ENCODE data around the gene NPRL2. TPM values are rescaled to one million over a fixed set of nuclear protein-coding genes. Genes with fewer than 3 reads are reported as not detected.

Gene NPRL2
- total RNA-seq, 1 donor from 2014 or later = 23.3 TPM

- Mint-ChIP-seq H3K36me3 (no peaks in the 10 kb centered on the region), H3K27me3 (ENCODE audit: low read depth) (peaks cover 2% of the 10 kb centered on the region), H3K4me1 (peaks cover 44% of the 10 kb centered on the region), H3K27ac (peak overlapping the region; percentile 96), H3K4me3 (peak overlapping the region; percentile 97), H3K9me3 (no peaks in the 10 kb centered on the region)
- no peak for DNase-seq (ENCODE audit: low spot score in 2 of 2, unreplicated experiment in 2 of 2)
- TF ChIP-seq, protein P1, sequence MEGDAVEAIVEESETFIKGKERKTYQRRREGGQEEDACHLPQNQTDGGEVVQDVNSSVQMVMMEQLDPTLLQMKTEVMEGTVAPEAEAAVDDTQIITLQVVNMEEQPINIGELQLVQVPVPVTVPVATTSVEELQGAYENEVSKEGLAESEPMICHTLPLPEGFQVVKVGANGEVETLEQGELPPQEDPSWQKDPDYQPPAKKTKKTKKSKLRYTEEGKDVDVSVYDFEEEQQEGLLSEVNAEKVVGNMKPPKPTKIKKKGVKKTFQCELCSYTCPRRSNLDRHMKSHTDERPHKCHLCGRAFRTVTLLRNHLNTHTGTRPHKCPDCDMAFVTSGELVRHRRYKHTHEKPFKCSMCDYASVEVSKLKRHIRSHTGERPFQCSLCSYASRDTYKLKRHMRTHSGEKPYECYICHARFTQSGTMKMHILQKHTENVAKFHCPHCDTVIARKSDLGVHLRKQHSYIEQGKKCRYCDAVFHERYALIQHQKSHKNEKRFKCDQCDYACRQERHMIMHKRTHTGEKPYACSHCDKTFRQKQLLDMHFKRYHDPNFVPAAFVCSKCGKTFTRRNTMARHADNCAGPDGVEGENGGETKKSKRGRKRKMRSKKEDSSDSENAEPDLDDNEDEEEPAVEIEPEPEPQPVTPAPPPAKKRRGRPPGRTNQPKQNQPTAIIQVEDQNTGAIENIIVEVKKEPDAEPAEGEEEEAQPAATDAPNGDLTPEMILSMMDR (IDR thresholded peaks at IDR 0.05; ENCODE audit: unreplicated experiment) = no peak
These were observed 9.2 kb upstream of the NPRL2 start for GRCh38 chr3:50359760-50360110.

- TF ChIP-seq, protein P1 (IDR thresholded peaks at IDR 0.05; ENCODE audit: unreplicated experiment) = no peak
- Mint-ChIP-seq H3K27ac (peak within 1 kb of the TSS; percentile 96), H3K27me3 (ENCODE audit: low read depth) (peaks cover 2% of the 10 kb centered on the region), H3K36me3 (no peaks in the 10 kb centered on the region), H3K4me3 (peak within 1 kb of the TSS; percentile 97), H3K4me1 (peaks cover 38% of the 10 kb centered on the region), H3K9me3 (no peaks in the 10 kb centered on the region)
- DNase-seq (ENCODE audit: low spot score in 2 of 2, unreplicated experiment in 2 of 2) = peak; percentile 88 to 91
These were observed 8.6 kb upstream of the NPRL2 start, which contains the start of gene TMEM115 for GRCh38 chr3:50358911-50359759. TMEM115 (minus strand) TSS chr3:50359521; CDS start chr3:50359063, 458 bp downstream.

DNA sequence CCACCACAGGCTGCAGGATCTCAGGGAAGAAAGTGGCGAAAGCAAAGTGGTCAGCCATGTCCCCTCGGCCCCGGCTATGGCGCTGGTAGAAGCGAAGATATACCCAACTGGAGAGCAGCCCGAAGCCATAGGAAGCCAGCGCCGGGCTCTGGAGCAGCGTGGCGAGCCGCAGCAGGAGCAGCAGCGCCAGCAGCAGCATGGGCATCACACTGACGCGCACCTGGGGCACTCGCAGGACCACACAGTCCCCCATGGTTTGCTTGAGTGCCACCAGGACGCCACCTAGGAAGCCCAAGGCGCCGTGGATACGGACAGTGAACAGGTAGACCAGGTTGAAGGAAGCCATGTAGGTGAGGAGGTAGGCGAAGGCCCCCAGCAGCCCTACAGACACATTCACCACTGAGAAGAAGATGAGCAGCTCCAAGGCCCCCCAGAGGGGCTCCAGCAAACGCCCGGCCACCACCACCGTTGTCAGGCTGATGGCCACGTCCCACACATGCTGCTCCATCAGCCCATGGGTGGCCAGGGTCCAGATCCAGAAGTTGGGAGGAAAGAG, 7.9 kb upstream of the NPRL2 start:
- Mint-ChIP-seq H3K4me1 (peaks cover 34% of the 10 kb centered on the region), H3K9me3 (no peaks in the 10 kb centered on the region), H3K36me3 (no peaks in the 10 kb centered on the region), H3K27ac (peak overlapping the region; percentile 87), H3K4me3 (peak overlapping the region; percentile 97), H3K27me3 (ENCODE audit: low read depth) (peaks cover 2% of the 10 kb centered on the region)
- TF ChIP-seq, protein P1 (IDR thresholded peaks at IDR 0.05; ENCODE audit: unreplicated experiment) = no peak
- no peak for DNase-seq (ENCODE audit: low spot score in 2 of 2, unreplicated experiment in 2 of 2)

DNA sequence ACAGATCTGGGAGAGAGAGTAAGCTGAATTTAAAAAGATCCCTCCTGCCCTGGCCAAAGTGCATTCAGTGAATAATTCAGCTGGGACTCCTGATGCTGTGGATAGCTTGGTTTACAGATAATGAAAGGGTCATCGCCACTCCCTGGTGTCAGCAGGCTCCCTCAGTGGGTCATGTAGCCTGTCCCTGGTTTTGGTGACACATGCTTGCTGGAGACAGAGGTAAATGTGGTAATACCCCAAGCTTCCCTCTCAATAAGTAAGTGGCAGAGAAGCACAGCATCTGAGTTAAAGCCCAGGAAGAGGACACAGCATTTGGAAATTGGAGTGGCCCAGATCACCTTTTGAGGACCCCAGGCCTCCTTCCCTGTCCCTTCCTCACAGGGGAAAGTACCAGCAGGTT, 6.9 kb upstream of the NPRL2 start:
- Mint-ChIP-seq H3K27ac (peak overlapping the region; percentile 16), H3K4me3 (peak overlapping the region; percentile 97), H3K4me1 (peaks cover 32% of the 10 kb centered on the region), H3K9me3 (no peaks in the 10 kb centered on the region), H3K36me3 (no peaks in the 10 kb centered on the region), H3K27me3 (ENCODE audit: low read depth) (no peaks in the 10 kb centered on the region)
- no peak for DNase-seq (ENCODE audit: low spot score in 2 of 2, unreplicated experiment in 2 of 2)
- TF ChIP-seq, protein P1 (IDR thresholded peaks at IDR 0.05; ENCODE audit: unreplicated experiment) = no peak

DNA sequence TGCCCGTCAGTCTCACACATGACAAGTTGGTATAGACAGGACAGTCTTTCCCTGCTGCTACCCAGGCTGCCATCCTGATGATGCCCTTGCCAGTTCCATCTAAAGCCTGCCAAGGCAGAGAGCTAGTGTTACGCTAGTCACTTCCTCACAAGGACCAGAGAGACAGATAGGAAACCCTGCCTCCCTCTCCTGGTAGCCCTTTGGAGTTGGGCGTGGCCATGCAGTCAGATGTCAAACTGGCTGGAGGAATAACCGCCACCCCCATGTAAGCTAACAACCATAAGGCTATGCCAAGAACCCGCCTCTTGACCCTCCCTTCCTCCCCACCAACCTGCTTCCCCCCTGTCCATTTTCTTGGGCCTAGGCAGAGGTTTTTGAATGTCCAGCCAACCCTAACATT, 6.0 kb upstream of the NPRL2 start:
- DNase-seq (ENCODE audit: low spot score in 2 of 2, unreplicated experiment in 2 of 2) = no peak
- Mint-ChIP-seq H3K27ac (no peak overlapping the region), H3K4me1 (peaks cover 33% of the 10 kb centered on the region), H3K27me3 (ENCODE audit: low read depth) (no peaks in the 10 kb centered on the region), H3K9me3 (no peaks in the 10 kb centered on the region), H3K4me3 (peak overlapping the region; percentile 97), H3K36me3 (no peaks in the 10 kb centered on the region)
- TF ChIP-seq, protein P1 (IDR thresholded peaks at IDR 0.05; ENCODE audit: unreplicated experiment) = no peak

Data from mesothelial cell of epicardium (in vitro differentiated cells).